ENCODE measurements around the gene GBA3.

DNA sequence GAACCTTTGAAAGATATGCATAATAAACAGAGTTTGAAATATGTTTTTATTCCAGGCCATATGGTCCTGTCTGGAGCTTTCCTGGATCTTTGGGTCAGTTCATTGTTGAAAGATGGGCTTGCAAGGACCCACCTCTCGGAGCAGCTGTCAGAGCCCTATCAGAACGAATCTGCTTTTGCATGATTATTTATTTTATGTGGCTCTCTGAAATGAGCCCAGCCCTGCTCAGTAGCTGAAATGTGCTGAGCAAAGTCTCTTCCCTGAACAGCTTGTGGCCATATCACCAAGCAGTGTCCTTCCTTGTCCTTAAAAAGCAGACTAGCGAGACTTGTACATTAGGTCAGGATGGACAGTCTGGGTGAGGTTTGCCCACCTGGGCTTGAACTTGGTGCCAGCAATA lies 110.8 kb downstream of the GBA3 start:
- TF ChIP-seq POLR2A (IDR thresholded peaks at IDR 0.05) = no peak
- TF ChIP-seq, protein P1, sequence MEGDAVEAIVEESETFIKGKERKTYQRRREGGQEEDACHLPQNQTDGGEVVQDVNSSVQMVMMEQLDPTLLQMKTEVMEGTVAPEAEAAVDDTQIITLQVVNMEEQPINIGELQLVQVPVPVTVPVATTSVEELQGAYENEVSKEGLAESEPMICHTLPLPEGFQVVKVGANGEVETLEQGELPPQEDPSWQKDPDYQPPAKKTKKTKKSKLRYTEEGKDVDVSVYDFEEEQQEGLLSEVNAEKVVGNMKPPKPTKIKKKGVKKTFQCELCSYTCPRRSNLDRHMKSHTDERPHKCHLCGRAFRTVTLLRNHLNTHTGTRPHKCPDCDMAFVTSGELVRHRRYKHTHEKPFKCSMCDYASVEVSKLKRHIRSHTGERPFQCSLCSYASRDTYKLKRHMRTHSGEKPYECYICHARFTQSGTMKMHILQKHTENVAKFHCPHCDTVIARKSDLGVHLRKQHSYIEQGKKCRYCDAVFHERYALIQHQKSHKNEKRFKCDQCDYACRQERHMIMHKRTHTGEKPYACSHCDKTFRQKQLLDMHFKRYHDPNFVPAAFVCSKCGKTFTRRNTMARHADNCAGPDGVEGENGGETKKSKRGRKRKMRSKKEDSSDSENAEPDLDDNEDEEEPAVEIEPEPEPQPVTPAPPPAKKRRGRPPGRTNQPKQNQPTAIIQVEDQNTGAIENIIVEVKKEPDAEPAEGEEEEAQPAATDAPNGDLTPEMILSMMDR (IDR thresholded peaks at IDR 0.05) = no peak
